IMR-90 (cell line): ENCODE results near the gene ADCY2. TPM values are rescaled to one million over a fixed set of nuclear protein-coding genes. Genes with fewer than 3 reads are reported as not detected.

Experiments
- ATAC-seq: fragments of 200-7000 bp; cut with Tn5 transposase; 2 replicates; pipeline ENCODE4 v1.9.1; 2020; ENCODE audit warnings: low read depth, mild to moderate bottlenecking, moderate library complexity
- BruUV-seq: library from RNA; stranded (reverse); fragments of 400-500 nt; replicated peaks from 2 replicates; lab custom pipeline; 2021; lab: Mats Ljungman, UMichigan
- CTCF ChIA-PET: fragments of 300-600 bp; formaldehyde crosslinking; extraction: SDS; loops from one replicate; lab custom pipeline; 2021; ENCODE audit warnings: antibody characterized with exemption; lab: Yijun Ruan, JAX
- POLR2A ChIA-PET: fragments of 300-600 bp; sonication (Branson Sonifier 250); formaldehyde crosslinking; loops from one replicate; lab custom pipeline; 2022; ENCODE audit warnings: antibody characterized with exemption; ENCODE audit not compliant: unreplicated experiment; lab: Charles Lee
- DNase-seq: peaks from one replicate; pipeline ENCODE4 v3.0.0; 2013
- H2AFZ ChIP-seq: replicated peaks from 2 replicates; pipeline ENCODE3; 2013; ENCODE audit warnings: low read length, mild to moderate bottlenecking; ENCODE audit not compliant: poor library complexity
- H2AK5ac ChIP-seq: 2 replicates; pipeline ENCODE4 v1.6.1; 2013; ENCODE audit warnings: low read depth, low read length, inconsistent platforms
- H2AK9ac ChIP-seq: replicated peaks from 2 replicates; pipeline ENCODE3; 2013; ENCODE audit warnings: mild to moderate bottlenecking, low read depth, low read length, moderate library complexity; ENCODE audit not compliant: poor library complexity
- H2BK120ac ChIP-seq: 2 replicates; pipeline ENCODE4 v1.6.1; 2013; ENCODE audit warnings: low read depth, low read length, inconsistent platforms
- H2BK15ac ChIP-seq: 3 replicates; pipeline ENCODE4 v1.6.1; 2013; ENCODE audit warnings: low read depth, low read length, inconsistent platforms
- H2BK20ac ChIP-seq: 2 replicates; pipeline ENCODE4 v1.6.1; 2013; ENCODE audit warnings: low read depth, mild to moderate bottlenecking, inconsistent platforms, low read length, moderate library complexity
- H2BK5ac ChIP-seq: 2 replicates; pipeline ENCODE4 v1.6.1; 2013; ENCODE audit warnings: mild to moderate bottlenecking, low read depth, low read length, inconsistent platforms; ENCODE audit not compliant: poor library complexity, severe bottlenecking
- H3K14ac ChIP-seq: replicated peaks from 2 replicates; pipeline ENCODE4 v1.6.1; 2013; ENCODE audit warnings: low read depth, low read length, inconsistent platforms
- H3K18ac ChIP-seq: 2 replicates; pipeline ENCODE4 v1.6.1; 2013; ENCODE audit warnings: low read depth, low read length, control low read depth
- H3K23ac ChIP-seq: 2 replicates; pipeline ENCODE4 v1.6.1; 2013; ENCODE audit warnings: low read depth, low read length, inconsistent platforms
- H3K27ac ChIP-seq: 2 replicates; pipeline ENCODE4 v1.5.1; 2013; ENCODE audit warnings: mild to moderate bottlenecking, control low read depth, low read length; ENCODE audit not compliant: insufficient read depth
- H3K27me3 ChIP-seq: 2 replicates; pipeline ENCODE4 v1.6.1; 2013; ENCODE audit warnings: low read length; ENCODE audit not compliant: control insufficient read depth, insufficient read depth
- H3K36me3 ChIP-seq: 2 replicates; pipeline ENCODE4 v1.6.1; 2013; ENCODE audit warnings: low read length, mixed read lengths; ENCODE audit not compliant: control insufficient read depth, insufficient read depth
- H3K4ac ChIP-seq: 2 replicates; pipeline ENCODE4 v1.6.1; 2013; ENCODE audit warnings: low read depth, low read length, inconsistent platforms
- H3K4me1 ChIP-seq: 2 replicates; pipeline ENCODE4 v1.6.1; 2013; ENCODE audit warnings: low read length, mixed read lengths; ENCODE audit not compliant: control insufficient read depth, insufficient read depth
- H3K4me2 ChIP-seq: 2 replicates; pipeline ENCODE4 v1.6.1; 2013; ENCODE audit warnings: low read depth, mild to moderate bottlenecking, control low read depth, low read length, moderate library complexity
- H3K4me3 ChIP-seq: 2 replicates; pipeline ENCODE4 v1.5.1; 2013; ENCODE audit warnings: low read depth, mild to moderate bottlenecking, control low read depth, low read length, moderate library complexity; ENCODE audit not compliant: insufficient read depth
- H3K56ac ChIP-seq: 2 replicates; pipeline ENCODE4 v1.6.1; 2013; ENCODE audit warnings: low read length, inconsistent platforms; ENCODE audit not compliant: insufficient read depth; ENCODE audit errors: extremely low read depth
- H3K79me1 ChIP-seq, 2 experiments: 2 replicates each; pipeline ENCODE4 v1.6.1; 2013; ENCODE audit warnings: low read length in 2 of 2, inconsistent platforms in 1 of 2, low read depth in 1 of 2
- H3K9ac ChIP-seq: 2 replicates; pipeline ENCODE4 v1.6.1; 2013; ENCODE audit warnings: low read depth, low read length, control low read depth
- H3K9me1 ChIP-seq: 2 replicates; pipeline ENCODE4 v1.6.1; 2013; ENCODE audit warnings: low read length, inconsistent platforms; ENCODE audit not compliant: insufficient read depth
- H3K9me3 ChIP-seq: 2 replicates; pipeline ENCODE4 v1.6.1; 2013; ENCODE audit warnings: low read length; ENCODE audit not compliant: control insufficient read depth, insufficient read depth
- H4K20me1 ChIP-seq: 2 replicates; pipeline ENCODE4 v1.6.1; 2013; ENCODE audit warnings: low read length, inconsistent platforms; ENCODE audit not compliant: insufficient read depth
- H4K5ac ChIP-seq: 2 replicates; pipeline ENCODE4 v1.6.1; 2013; ENCODE audit warnings: mild to moderate bottlenecking, low read depth, low read length, control low read depth
- H4K8ac ChIP-seq, 2 experiments: 2 replicates each; pipeline ENCODE4 v1.6.1; 2013; ENCODE audit warnings: low read depth in 2 of 2, low read length in 2 of 2, control low read depth in 1 of 2, inconsistent platforms in 1 of 2
- H4K91ac ChIP-seq: 2 replicates; pipeline ENCODE4 v1.6.1; 2013; ENCODE audit warnings: low read depth, low read length, inconsistent platforms; ENCODE audit not compliant: insufficient read depth
- FOS ChIP-seq: fragments of 150-350 bp; IDR thresholded peaks from 2 replicates; pipeline ENCODE4 v1.6.1; 2016; ENCODE audit warnings: low read depth, low read length
- MAFK ChIP-seq: IDR thresholded peaks from 2 replicates; pipeline ENCODE4 v1.6.1; 2012; ENCODE audit warnings: low read depth, low read length, improper control_type of control experiment
- MXI1 ChIP-seq: IDR thresholded peaks from 2 replicates; pipeline ENCODE4 v1.6.1; 2012; ENCODE audit warnings: low read depth, mild to moderate bottlenecking, low read length, moderate library complexity, borderline replicate concordance
- POLR2A ChIP-seq: IDR thresholded peaks from 2 replicates; pipeline ENCODE4 v1.6.1; 2012; ENCODE audit warnings: mild to moderate bottlenecking, low read depth, low read length
- RFX5 ChIP-seq: IDR thresholded peaks from 2 replicates; pipeline ENCODE4 v1.8.0; 2012; ENCODE audit warnings: low read depth, mild to moderate bottlenecking, low read length, moderate library complexity
- SMC3 ChIP-seq: fragments of 150-350 bp; IDR thresholded peaks from 2 replicates; pipeline ENCODE4 v1.6.1; 2016; ENCODE audit warnings: low read depth, mild to moderate bottlenecking, antibody characterized with exemption, low read length, moderate library complexity
- WGBS, 2 experiments: methylation state at CpG; one replicate each; pipeline versions ENCODE4 v1.1.5 to v1.1.7; 2013; ENCODE audit warnings: missing lambda C conversion rate in 2 of 2; ENCODE audit not compliant: insufficient read length in 1 of 2; ENCODE audit errors: extremely low coverage in 2 of 2; 5-methylcytosine and 5-hydroxymethylcytosine counted together
- dilution Hi-C: fragments of 300-500 bp; cut with HindIII; formaldehyde crosslinking; loops from one replicate; pipeline ENCODE4 v1.14.3; 2018; ENCODE audit warnings: low sequenced_read_pairs; ENCODE audit not compliant: unreplicated experiment
- in situ Hi-C: fragments of 300-500 bp; cut with MboI; formaldehyde crosslinking; loops from 3 replicates; pipeline ENCODE4 v1.14.3; 2019; ENCODE audit warnings: low sequenced_read_pairs, inconsistent platforms, mixed read lengths
- intact Hi-C: fragments of 100-400 bp; cut with micrococcal nuclease; formaldehyde crosslinking; loops from 2 replicates; pipeline ENCODE4 v1.10.0; 2022
- polyA plus RNA-seq, 3 experiments: library from polyadenylated mRNA; depleted of rRNA; stranded (reverse); fragments of >200 nt; gene quantifications; 2 replicates each; pipeline ENCODE4 v1.2.3, GENCODE V29; 2012; ENCODE audit warnings: low replicate concordance in 1 of 3
- total RNA-seq: library from RNA; depleted of rRNA; stranded (reverse); fragments of >200 nt; gene quantifications from 2 replicates; pipeline ENCODE4 v1.2.3, GENCODE V29; 2012
- TF ChIP-seq, protein P1 (sequence below): fragments of 150-350 bp; IDR thresholded peaks from 2 replicates; pipeline ENCODE4 v1.6.1; 2017; ENCODE audit warnings: mild to moderate bottlenecking, antibody characterized with exemption, low read length, low read depth
- TF ChIP-seq, protein P2 (sequence below): fragments of 150-350 bp; IDR thresholded peaks from 2 replicates; pipeline ENCODE4 v1.6.1; 2016; ENCODE audit warnings: low read depth, mild to moderate bottlenecking, low read length, moderate library complexity, borderline replicate concordance

ADCY2 gene
- total and polyA plus RNA-seq, 2 of the 4 experiments (the other 2 are of a cell fraction), result not detected

DNA sequence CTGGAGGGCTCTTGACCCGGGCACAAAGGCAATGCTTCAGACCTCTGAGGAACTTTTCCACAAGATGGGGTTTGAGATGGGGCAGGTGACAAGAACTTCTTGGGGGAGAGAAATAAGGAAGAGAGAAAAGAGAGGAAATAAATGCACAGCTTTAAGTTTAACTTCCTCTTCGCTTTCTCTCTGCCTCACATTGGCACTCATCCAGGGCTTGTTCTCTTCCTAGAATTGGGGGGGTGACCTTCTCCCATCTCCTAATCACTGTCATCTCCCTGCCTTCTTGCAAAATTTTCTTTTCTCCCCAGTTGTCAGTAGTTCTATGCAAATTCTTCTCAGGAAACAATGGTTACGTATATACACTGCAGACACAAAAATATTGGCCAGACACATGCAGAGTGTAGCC lies 19.1 kb upstream of the ADCY2 start:
- H3K4me3 ChIP-seq, result no peak overlapping the region
- no peak overlapping the region for H2BK5ac ChIP-seq
- H3K9me3 ChIP-seq, result peaks cover 12% of the 10 kb centered on the region
- BruUV-seq, result no TSS peak
- H3K27me3 ChIP-seq, result no peaks in the 10 kb centered on the region
- no peak overlapping the region for H2BK20ac ChIP-seq
- CTCF ChIA-PET, result no interaction called here
- no CpG with 5 or more reads among the region's 3 CpGs for WGBS, 2 experiments
- H2AK5ac ChIP-seq, result no peak overlapping the region
- H3K18ac ChIP-seq, result no peak overlapping the region
- ATAC-seq, result no peak
- in situ Hi-C loops, result no loop called here
- no peak overlapping the region for H4K8ac ChIP-seq
- intact Hi-C loops, result no loop called here
- no peak overlapping the region for H2BK15ac ChIP-seq
- H3K14ac ChIP-seq, result no peak overlapping the region
- TF ChIP-seq SMC3, result no peak
- no peak for TF ChIP-seq FOS
- no peak for TF ChIP-seq POLR2A
- TF ChIP-seq, protein P1, sequence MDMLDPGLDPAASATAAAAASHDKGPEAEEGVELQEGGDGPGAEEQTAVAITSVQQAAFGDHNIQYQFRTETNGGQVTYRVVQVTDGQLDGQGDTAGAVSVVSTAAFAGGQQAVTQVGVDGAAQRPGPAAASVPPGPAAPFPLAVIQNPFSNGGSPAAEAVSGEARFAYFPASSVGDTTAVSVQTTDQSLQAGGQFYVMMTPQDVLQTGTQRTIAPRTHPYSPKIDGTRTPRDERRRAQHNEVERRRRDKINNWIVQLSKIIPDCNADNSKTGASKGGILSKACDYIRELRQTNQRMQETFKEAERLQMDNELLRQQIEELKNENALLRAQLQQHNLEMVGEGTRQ, result no peak
- TF ChIP-seq, protein P2, sequence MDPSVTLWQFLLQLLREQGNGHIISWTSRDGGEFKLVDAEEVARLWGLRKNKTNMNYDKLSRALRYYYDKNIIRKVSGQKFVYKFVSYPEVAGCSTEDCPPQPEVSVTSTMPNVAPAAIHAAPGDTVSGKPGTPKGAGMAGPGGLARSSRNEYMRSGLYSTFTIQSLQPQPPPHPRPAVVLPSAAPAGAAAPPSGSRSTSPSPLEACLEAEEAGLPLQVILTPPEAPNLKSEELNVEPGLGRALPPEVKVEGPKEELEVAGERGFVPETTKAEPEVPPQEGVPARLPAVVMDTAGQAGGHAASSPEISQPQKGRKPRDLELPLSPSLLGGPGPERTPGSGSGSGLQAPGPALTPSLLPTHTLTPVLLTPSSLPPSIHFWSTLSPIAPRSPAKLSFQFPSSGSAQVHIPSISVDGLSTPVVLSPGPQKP, result no peak
- TF ChIP-seq MXI1, result no peak
- no peak for TF ChIP-seq MAFK
- no peak for TF ChIP-seq RFX5
- H3K23ac ChIP-seq, result no peak overlapping the region
- no peaks in the 10 kb centered on the region for H3K4me1 ChIP-seq
- H4K91ac ChIP-seq, result no peak overlapping the region
- dilution Hi-C loops, result no loop called here
- no peaks in the 10 kb centered on the region for H3K9me1 ChIP-seq
- POLR2A ChIA-PET, result no interaction called here
- no peak overlapping the region for H2BK120ac ChIP-seq
- no peaks in the 10 kb centered on the region for H3K36me3 ChIP-seq
- no peak overlapping the region for H4K5ac ChIP-seq
- no peak overlapping the region for H2AFZ ChIP-seq
- no peak for DNase-seq
- H3K9ac ChIP-seq, result no peak overlapping the region
- H4K20me1 ChIP-seq, result no peaks in the 10 kb centered on the region
- no peak overlapping the region for H3K4me2 ChIP-seq
- H3K4ac ChIP-seq, result no peak overlapping the region
- H2AK9ac ChIP-seq, result no peak overlapping the region
- H3K56ac ChIP-seq, result no peak overlapping the region
- H3K79me1 ChIP-seq, result no peaks in the 10 kb centered on the region
- no peak overlapping the region for H3K27ac ChIP-seq
